NCI-H82 (cell line): ENCODE measurements around the gene HSD11B1.
A peak's percentile ranks its signal among the peaks of the same experiment; 100 is the strongest.

Experiments
- DNase-seq: peaks from one replicate; lab custom pipeline; 2025; lab: John Stamatoyannopoulos, UW

Gene HSD11B1

GRCh38 chr1:209756615-209757445 is 52.2 kb downstream of the HSD11B1 start:
- no peak for DNase-seq

- DNase-seq = no peak
These were observed 53.8 kb downstream of the HSD11B1 start for GRCh38 chr1:209758400-209758799.

- DNase-seq = no peak
These were observed 55.2 kb downstream of the HSD11B1 start for GRCh38 chr1:209759829-209760359.

- DNase-seq = no peak
These were observed 56.5 kb downstream of the HSD11B1 start for GRCh38 chr1:209761011-209761635.

GRCh38 chr1:209766051-209766450 is 61.4 kb downstream of the HSD11B1 start:
- no peak for DNase-seq

GRCh38 chr1:209767096-209767495 is 62.5 kb downstream of the HSD11B1 start:
- no peak for DNase-seq

- no peak for DNase-seq
These were observed 63.1 kb downstream of the HSD11B1 start for GRCh38 chr1:209767706-209768105.

GRCh38 chr1:209768354-209768774 is 63.7 kb downstream of the HSD11B1 start:
- DNase-seq = no peak

GRCh38 chr1:209769171-209769904 is 64.7 kb downstream of the HSD11B1 start:
- no peak for DNase-seq

GRCh38 chr1:209769971-209770370 is 65.3 kb downstream of the HSD11B1 start:
- no peak for DNase-seq

GRCh38 chr1:209770636-209771415 is 66.2 kb downstream of the HSD11B1 start:
- DNase-seq = no peak

GRCh38 chr1:209772126-209772525 is 67.5 kb downstream of the HSD11B1 start:
- DNase-seq = peak; percentile 97

- no peak for DNase-seq
These were observed 69.9 kb downstream of the HSD11B1 start for GRCh38 chr1:209774592-209774991.

GRCh38 chr1:209775678-209776077 is 71.0 kb downstream of the HSD11B1 start:
- DNase-seq = no peak

GRCh38 chr1:209777587-209777986 is 72.9 kb downstream of the HSD11B1 start:
- peak; percentile 17 for DNase-seq

GRCh38 chr1:209778102-209778501 is 73.5 kb downstream of the HSD11B1 start:
- no peak for DNase-seq

- DNase-seq = no peak
These were observed 75.6 kb downstream of the HSD11B1 start for GRCh38 chr1:209780268-209780667.

- peak; percentile 56 for DNase-seq
These were observed 78.7 kb downstream of the HSD11B1 start for GRCh38 chr1:209783386-209783785.
